ENCODE data around the gene SPAG9.
A peak's percentile ranks its signal among the peaks of the same experiment; 100 is the strongest.

Gene SPAG9

DNA sequence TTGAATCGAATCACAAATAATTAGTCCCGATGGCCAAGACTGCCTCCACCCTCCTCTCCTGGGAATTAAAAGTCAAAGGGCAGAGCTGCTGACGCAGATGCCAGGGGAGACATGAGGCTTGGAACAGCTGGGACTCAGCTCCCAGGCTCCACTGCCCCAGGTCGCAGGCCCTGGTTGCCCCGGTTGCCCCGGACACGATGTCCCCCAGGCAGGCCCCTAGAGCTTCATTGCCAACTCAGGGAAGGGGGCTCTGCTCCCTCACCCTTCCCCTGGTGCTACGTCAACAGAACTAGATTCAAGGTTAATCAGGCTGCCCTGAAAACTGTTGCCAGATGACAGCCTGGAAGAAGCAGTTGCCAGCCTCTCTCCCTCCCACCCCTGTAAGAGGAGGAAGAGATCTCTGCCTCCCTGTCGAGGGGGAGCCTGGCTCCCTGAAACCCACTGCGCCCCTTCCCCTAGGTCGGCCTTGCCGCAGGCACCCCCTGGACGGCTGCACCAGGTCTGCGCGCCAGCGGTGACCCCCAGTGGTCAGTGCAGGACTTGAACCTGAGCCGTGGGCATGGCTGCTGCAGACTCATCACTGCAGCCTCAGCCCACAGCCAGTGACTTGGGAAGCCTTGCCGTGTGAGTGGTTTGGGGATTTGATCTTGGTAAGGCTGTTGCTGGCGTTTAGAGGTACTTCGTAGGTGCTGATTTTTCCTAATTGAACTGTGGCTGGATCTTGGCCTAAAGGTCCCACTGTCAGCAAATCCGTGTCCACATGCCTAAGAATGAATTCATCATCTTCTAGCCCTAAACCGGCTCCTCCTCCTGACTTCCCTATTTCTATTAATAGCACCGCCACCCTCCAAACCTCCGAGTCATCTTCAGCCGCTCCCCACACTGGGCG, 170.4 kb downstream of the SPAG9 start:
- DNase-seq: peak; percentile 89
- TF ChIP-seq, protein P1, sequence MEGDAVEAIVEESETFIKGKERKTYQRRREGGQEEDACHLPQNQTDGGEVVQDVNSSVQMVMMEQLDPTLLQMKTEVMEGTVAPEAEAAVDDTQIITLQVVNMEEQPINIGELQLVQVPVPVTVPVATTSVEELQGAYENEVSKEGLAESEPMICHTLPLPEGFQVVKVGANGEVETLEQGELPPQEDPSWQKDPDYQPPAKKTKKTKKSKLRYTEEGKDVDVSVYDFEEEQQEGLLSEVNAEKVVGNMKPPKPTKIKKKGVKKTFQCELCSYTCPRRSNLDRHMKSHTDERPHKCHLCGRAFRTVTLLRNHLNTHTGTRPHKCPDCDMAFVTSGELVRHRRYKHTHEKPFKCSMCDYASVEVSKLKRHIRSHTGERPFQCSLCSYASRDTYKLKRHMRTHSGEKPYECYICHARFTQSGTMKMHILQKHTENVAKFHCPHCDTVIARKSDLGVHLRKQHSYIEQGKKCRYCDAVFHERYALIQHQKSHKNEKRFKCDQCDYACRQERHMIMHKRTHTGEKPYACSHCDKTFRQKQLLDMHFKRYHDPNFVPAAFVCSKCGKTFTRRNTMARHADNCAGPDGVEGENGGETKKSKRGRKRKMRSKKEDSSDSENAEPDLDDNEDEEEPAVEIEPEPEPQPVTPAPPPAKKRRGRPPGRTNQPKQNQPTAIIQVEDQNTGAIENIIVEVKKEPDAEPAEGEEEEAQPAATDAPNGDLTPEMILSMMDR (IDR thresholded peaks at IDR 0.05; ENCODE audit: low read depth, low read length, missing control alignments): peak; percentile 82
- H3K27me3 ChIP-seq (replicated peaks): no peaks in the 10 kb centered on the region
- in situ Hi-C loops (cut with HindIII; ENCODE audit: low pct_ligation_motif_present, low sequenced_read_pairs): loop anchor here (10.0 kb wide), 1 partner anchor 95 kb away; no protein-coding TSS in a partner anchor
- no peak overlapping the region for H3K4me3 ChIP-seq (ENCODE audit: low read depth, low read length)
- H3K36me3 ChIP-seq (replicated peaks): no peaks in the 10 kb centered on the region
- H3K27ac ChIP-seq: peak overlapping the region; percentile 78

DNA sequence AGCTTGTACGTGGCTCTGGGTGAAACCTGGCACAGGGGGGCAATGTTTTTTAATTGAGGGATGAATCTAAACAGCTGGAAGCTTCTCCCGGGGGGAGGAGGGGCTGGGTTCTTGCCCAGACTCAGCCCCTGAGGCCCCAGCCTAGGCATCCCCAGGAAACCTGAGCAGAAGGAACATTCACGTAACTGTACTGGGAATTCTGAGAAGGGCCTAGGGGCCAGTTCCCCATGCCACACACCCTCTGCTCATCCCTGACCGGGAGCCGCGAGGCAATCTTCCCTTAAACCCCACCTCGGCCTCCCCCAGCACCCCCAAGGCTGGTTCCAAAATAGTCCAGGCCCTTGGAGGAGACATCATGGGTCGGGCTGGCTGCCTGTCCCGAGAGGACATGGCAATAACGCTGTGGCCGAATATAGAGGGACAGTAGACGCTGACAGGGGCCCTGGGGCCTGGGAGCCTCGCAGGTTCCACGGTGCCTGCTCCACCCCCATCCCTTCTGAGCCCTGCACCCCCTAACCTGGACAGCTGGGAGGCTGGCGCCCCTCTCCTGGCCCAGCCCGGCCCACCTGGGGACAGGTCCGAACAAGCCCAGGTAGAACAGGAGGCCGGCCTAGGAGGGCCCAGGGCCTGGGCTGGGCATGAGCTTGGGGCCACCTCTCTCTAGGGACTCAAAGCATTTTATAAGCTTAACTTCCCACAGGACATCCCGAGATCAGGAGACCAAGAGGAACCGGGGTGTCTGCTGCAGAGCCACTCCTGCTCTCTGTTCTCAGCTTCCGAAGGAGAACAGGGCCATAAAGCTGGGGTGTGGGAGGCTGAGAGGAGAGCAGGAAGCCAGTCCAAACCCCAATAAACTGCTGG, 171.3 kb downstream of the SPAG9 start:
- peak overlapping the region; percentile 78 for H3K27ac ChIP-seq
- in situ Hi-C loops (cut with HindIII; ENCODE audit: low pct_ligation_motif_present, low sequenced_read_pairs): loop anchor here (10.0 kb wide), 1 partner anchor 95 kb away; no protein-coding TSS in a partner anchor
- H3K27me3 ChIP-seq (replicated peaks): no peaks in the 10 kb centered on the region
- H3K4me3 ChIP-seq (ENCODE audit: low read depth, low read length): no peak overlapping the region
- no peaks in the 10 kb centered on the region for H3K36me3 ChIP-seq (replicated peaks)
- TF ChIP-seq, protein P1 (IDR thresholded peaks at IDR 0.05; ENCODE audit: low read depth, low read length, missing control alignments): no peak
- DNase-seq: no peak

DNA sequence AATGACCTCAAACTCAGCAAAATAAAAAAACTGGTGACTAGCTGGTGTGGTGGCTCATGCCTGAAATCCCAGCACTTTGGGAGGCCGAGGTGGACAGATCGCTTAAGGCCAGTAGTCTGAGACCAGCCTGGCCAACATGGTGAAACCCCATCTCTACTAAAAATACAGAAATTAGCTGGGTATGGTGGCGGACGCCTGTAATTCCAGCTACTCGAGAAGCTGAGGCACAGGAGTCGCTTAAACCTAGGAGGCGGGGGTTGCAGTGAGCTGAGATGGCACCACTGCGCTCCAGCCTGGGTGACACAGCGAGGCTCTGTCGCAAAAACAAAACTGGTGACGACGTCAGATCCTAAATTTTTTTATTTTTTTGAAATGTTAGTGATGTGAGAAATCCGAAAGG, 172.0 kb downstream of the SPAG9 start:
- no peak overlapping the region for H3K27ac ChIP-seq
- no peaks in the 10 kb centered on the region for H3K27me3 ChIP-seq (replicated peaks)
- in situ Hi-C loops (cut with HindIII; ENCODE audit: low pct_ligation_motif_present, low sequenced_read_pairs): loop anchor here (10.0 kb wide), 1 partner anchor 94 kb away; no protein-coding TSS in a partner anchor
- DNase-seq: no peak
- H3K4me3 ChIP-seq (ENCODE audit: low read depth, low read length): no peak overlapping the region
- TF ChIP-seq, protein P1 (IDR thresholded peaks at IDR 0.05; ENCODE audit: low read depth, low read length, missing control alignments): no peak
- no peaks in the 10 kb centered on the region for H3K36me3 ChIP-seq (replicated peaks)

DNA sequence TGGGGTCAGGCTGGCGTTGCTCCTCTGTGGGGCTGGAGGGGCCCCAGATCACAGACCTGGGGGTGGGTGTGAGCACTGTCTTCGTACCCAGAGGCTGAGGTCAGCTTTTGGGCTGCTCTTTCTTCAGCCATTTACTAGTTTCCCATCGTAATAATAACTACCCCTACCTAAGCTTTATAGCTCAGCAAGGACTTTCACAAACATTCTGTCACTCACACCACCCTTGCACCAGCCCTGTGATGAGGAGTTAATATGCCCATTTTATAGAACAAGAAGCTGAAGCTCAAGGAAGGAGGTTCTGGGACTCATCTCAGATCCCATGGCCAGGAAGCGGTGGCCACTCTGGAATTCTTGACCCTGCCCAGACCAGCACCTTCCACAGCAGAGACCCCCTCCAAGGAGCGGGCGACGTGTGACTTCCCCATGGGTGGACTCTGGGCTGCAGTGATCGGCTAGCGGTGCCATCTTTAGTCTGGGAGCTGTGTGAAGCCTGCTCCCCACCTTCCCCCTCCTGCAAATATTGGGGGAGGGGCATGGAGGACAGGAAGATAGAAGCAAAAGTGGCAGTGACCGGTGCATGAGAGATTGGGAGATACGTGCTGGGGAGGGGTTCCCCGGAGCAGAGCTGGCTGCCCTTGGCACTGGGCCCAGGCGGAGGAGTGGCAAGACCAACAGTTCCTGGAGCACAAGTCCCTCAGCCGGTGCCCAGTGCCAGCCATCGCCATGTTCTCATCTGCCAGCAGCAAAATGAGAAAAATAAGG, 172.7 kb downstream of the SPAG9 start:
- Histone ChIP-seq H3K4me3 (ENCODE audit: low read depth, low read length) (no peak overlapping the region), H3K27ac (no peak overlapping the region)
- in situ Hi-C loops (cut with HindIII; ENCODE audit: low pct_ligation_motif_present, low sequenced_read_pairs): loop anchor here (10.0 kb wide), 1 partner anchor 93 kb away; no protein-coding TSS in a partner anchor

More for the DNA sequence above, 172.7 kb downstream of the SPAG9 start:
- DNase-seq: no peak
- Histone ChIP-seq H3K27me3 (replicated peaks) (no peaks in the 10 kb centered on the region), H3K36me3 (replicated peaks) (no peaks in the 10 kb centered on the region)
- TF ChIP-seq, protein P1 (IDR thresholded peaks at IDR 0.05; ENCODE audit: low read depth, low read length, missing control alignments): no peak

All from brain microvascular endothelial cell (primary cell).